Mesendoderm (in vitro differentiated cells): Measurements from ENCODE around the gene QSOX1.
A peak's percentile ranks its signal among the peaks of the same experiment; 100 is the strongest.

ENCODE experiments used
- DNase-seq: peaks from one replicate; pipeline ENCODE4 v3.0.0; 2013
- H2AK5ac ChIP-seq: 2 replicates; pipeline ENCODE4 v1.6.1; 2013; ENCODE audit warnings: low read length, inconsistent platforms
- H2BK120ac ChIP-seq: 2 replicates; pipeline ENCODE4 v1.6.1; 2013; ENCODE audit warnings: low read depth, mild to moderate bottlenecking, low read length, moderate library complexity, mixed read lengths
- H2BK15ac ChIP-seq: replicated peaks from 2 replicates; pipeline ENCODE4 v1.6.1; 2013; ENCODE audit warnings: low read depth, mild to moderate bottlenecking, moderate library complexity
- H2BK5ac ChIP-seq: 2 replicates; pipeline ENCODE4 v1.6.1; 2013; ENCODE audit warnings: low read length, inconsistent platforms
- H3K18ac ChIP-seq: 2 replicates; pipeline ENCODE4 v1.6.1; 2013; ENCODE audit warnings: mild to moderate bottlenecking, low read length, mixed read lengths
- H3K23ac ChIP-seq: one replicate; pipeline ENCODE4 v1.6.1; 2013; ENCODE audit warnings: low read length
- H3K27ac ChIP-seq: 2 replicates; pipeline ENCODE4 v1.5.1; 2013; ENCODE audit warnings: low read depth, mild to moderate bottlenecking, inconsistent platforms, low read length, moderate library complexity
- H3K27me3 ChIP-seq: 2 replicates; pipeline ENCODE4 v1.6.1; 2013; ENCODE audit warnings: low read length, control low read depth, mild to moderate bottlenecking, inconsistent platforms; ENCODE audit not compliant: insufficient read depth, poor library complexity
- H3K36me3 ChIP-seq: 2 replicates; pipeline ENCODE4 v1.6.1; 2013; ENCODE audit warnings: low read length, inconsistent platforms; ENCODE audit not compliant: control insufficient read depth, insufficient read depth
- H3K4ac ChIP-seq: one replicate; pipeline ENCODE4 v1.6.1; 2013; ENCODE audit warnings: low read depth, mild to moderate bottlenecking, low read length, moderate library complexity
- H3K4me1 ChIP-seq: 2 replicates; pipeline ENCODE4 v1.6.1; 2013; ENCODE audit warnings: low read depth, low read length, inconsistent platforms; ENCODE audit not compliant: control insufficient read depth
- H3K4me2 ChIP-seq: 2 replicates; pipeline ENCODE4 v1.6.1; 2013; ENCODE audit warnings: low read length
- H3K4me3 ChIP-seq: 2 replicates; pipeline ENCODE4 v1.5.1; 2013; ENCODE audit warnings: mild to moderate bottlenecking, low read length
- H3K56ac ChIP-seq: one replicate; pipeline ENCODE4 v1.6.1; 2013; ENCODE audit warnings: low read length
- H3K79me1 ChIP-seq: 2 replicates; pipeline ENCODE4 v1.6.1; 2013; ENCODE audit warnings: low read length, inconsistent platforms
- H3K79me2 ChIP-seq: 2 replicates; pipeline ENCODE4 v1.6.1; 2013; ENCODE audit warnings: mild to moderate bottlenecking, low read length; ENCODE audit not compliant: control insufficient read depth, insufficient read depth
- H3K9ac ChIP-seq: 2 replicates; pipeline ENCODE4 v1.6.1; 2013; ENCODE audit warnings: low read length, inconsistent platforms
- H4K5ac ChIP-seq: one replicate; pipeline ENCODE4 v1.6.1; 2013; ENCODE audit warnings: low read length
- H4K8ac ChIP-seq: one replicate; pipeline ENCODE4 v1.6.1; 2013; ENCODE audit warnings: low read depth, mild to moderate bottlenecking, control low read depth, low read length, moderate library complexity
- WGBS: extraction: QIAGEN DNeasy Blood & Tissue Kit; methylation state at CpG from one replicate; pipeline ENCODE4 v1.1.7; 2013; ENCODE audit warnings: low lambda C conversion rate, missing lambda C conversion rate; ENCODE audit not compliant: insufficient coverage; ENCODE audit errors: extremely low coverage; 5-methylcytosine and 5-hydroxymethylcytosine counted together

The QSOX1 gene

GRCh38 chr1:180244840-180245239 lies 90.2 kb downstream of the QSOX1 start:
- peaks cover under 1% of the 10 kb centered on the region for H3K27me3 ChIP-seq
- no peak overlapping the region for H3K56ac ChIP-seq
- H3K9ac ChIP-seq: no peak overlapping the region
- no peak overlapping the region for H2BK5ac ChIP-seq
- H2BK120ac ChIP-seq: no peak overlapping the region
- no peaks in the 10 kb centered on the region for H3K36me3 ChIP-seq
- H2BK15ac ChIP-seq: no peak overlapping the region
- no peak overlapping the region for H3K18ac ChIP-seq
- H3K4me1 ChIP-seq: no peaks in the 10 kb centered on the region
- H3K79me1 ChIP-seq: no peaks in the 10 kb centered on the region
- no peak overlapping the region for H3K4ac ChIP-seq
- DNase-seq: no peak
- WGBS: no CpG with 5 or more reads among the region's 6 CpGs
- no peaks in the 10 kb centered on the region for H3K79me2 ChIP-seq
- no peak overlapping the region for H3K4me3 ChIP-seq
- H4K8ac ChIP-seq: no peak overlapping the region
- H2AK5ac ChIP-seq: no peak overlapping the region
- no peak overlapping the region for H4K5ac ChIP-seq
- no peak overlapping the region for H3K27ac ChIP-seq
- no peak overlapping the region for H3K23ac ChIP-seq
- H3K4me2 ChIP-seq: no peak overlapping the region

- H3K36me3 ChIP-seq: no peaks in the 10 kb centered on the region
- no peak overlapping the region for H2AK5ac ChIP-seq
- no peak overlapping the region for H3K9ac ChIP-seq
- DNase-seq: no peak
- H3K4me2 ChIP-seq: no peak overlapping the region
- no peak overlapping the region for H3K4me3 ChIP-seq
- H3K4ac ChIP-seq: no peak overlapping the region
- H3K79me1 ChIP-seq: no peaks in the 10 kb centered on the region
- no peak overlapping the region for H4K8ac ChIP-seq
- no peaks in the 10 kb centered on the region for H3K79me2 ChIP-seq
- no peak overlapping the region for H3K23ac ChIP-seq
- H3K18ac ChIP-seq: no peak overlapping the region
- no peak overlapping the region for H2BK120ac ChIP-seq
- H3K4me1 ChIP-seq: no peaks in the 10 kb centered on the region
- no CpG with 5 or more reads among the region's 5 CpGs for WGBS
- H4K5ac ChIP-seq: no peak overlapping the region
- H2BK15ac ChIP-seq: no peak overlapping the region
- H2BK5ac ChIP-seq: no peak overlapping the region
- no peak overlapping the region for H3K27ac ChIP-seq
- H3K56ac ChIP-seq: no peak overlapping the region
- H3K27me3 ChIP-seq: no peaks in the 10 kb centered on the region
Measured at GRCh38 chr1:180246579-180246978, 91.9 kb downstream of the QSOX1 start.

GRCh38 chr1:180247061-180247460 lies 92.4 kb downstream of the QSOX1 start:
- no peaks in the 10 kb centered on the region for H3K4me1 ChIP-seq
- H3K56ac ChIP-seq: no peak overlapping the region
- H3K23ac ChIP-seq: no peak overlapping the region
- H3K79me2 ChIP-seq: no peaks in the 10 kb centered on the region
- H2AK5ac ChIP-seq: no peak overlapping the region
- no peak overlapping the region for H3K4me2 ChIP-seq
- H2BK5ac ChIP-seq: no peak overlapping the region
- no peak overlapping the region for H3K4me3 ChIP-seq
- H3K9ac ChIP-seq: no peak overlapping the region
- no CpG with 5 or more reads among the region's 3 CpGs for WGBS
- H3K4ac ChIP-seq: no peak overlapping the region
- no peak for DNase-seq
- no peaks in the 10 kb centered on the region for H3K79me1 ChIP-seq
- no peak overlapping the region for H3K18ac ChIP-seq
- H2BK15ac ChIP-seq: no peak overlapping the region
- no peak overlapping the region for H2BK120ac ChIP-seq
- H4K5ac ChIP-seq: no peak overlapping the region
- no peak overlapping the region for H4K8ac ChIP-seq
- H3K36me3 ChIP-seq: no peaks in the 10 kb centered on the region
- no peak overlapping the region for H3K27ac ChIP-seq
- no peaks in the 10 kb centered on the region for H3K27me3 ChIP-seq

- Histone ChIP-seq H3K79me1 (no peaks in the 10 kb centered on the region), H2BK5ac (no peak overlapping the region), H3K9ac (no peak overlapping the region), H3K27me3 (no peaks in the 10 kb centered on the region), H3K56ac (no peak overlapping the region), H3K27ac (no peak overlapping the region), H3K4ac (no peak overlapping the region), H2BK15ac (no peak overlapping the region), H3K4me2 (no peak overlapping the region), H3K4me3 (no peak overlapping the region), H3K36me3 (no peaks in the 10 kb centered on the region), H2BK120ac (no peak overlapping the region), H2AK5ac (no peak overlapping the region), H3K18ac (no peak overlapping the region), H4K8ac (no peak overlapping the region), H4K5ac (no peak overlapping the region), H3K4me1 (no peaks in the 10 kb centered on the region), H3K23ac (peak overlapping the region; percentile 74), H3K79me2 (no peaks in the 10 kb centered on the region)
- no CpG with 5 or more reads among the region's 4 CpGs for WGBS
- no peak for DNase-seq
Measured at GRCh38 chr1:180247580-180247979, 92.9 kb downstream of the QSOX1 start.

- Histone ChIP-seq H2BK5ac (no peak overlapping the region), H4K8ac (no peak overlapping the region), H3K4me1 (no peaks in the 10 kb centered on the region), H2AK5ac (no peak overlapping the region), H3K27me3 (no peaks in the 10 kb centered on the region), H3K18ac (no peak overlapping the region), H3K4me2 (no peak overlapping the region), H3K36me3 (no peaks in the 10 kb centered on the region), H4K5ac (no peak overlapping the region), H3K79me2 (no peaks in the 10 kb centered on the region), H3K27ac (no peak overlapping the region), H3K4me3 (no peak overlapping the region), H2BK15ac (no peak overlapping the region), H3K56ac (no peak overlapping the region), H2BK120ac (no peak overlapping the region), H3K23ac (no peak overlapping the region), H3K4ac (no peak overlapping the region), H3K9ac (no peak overlapping the region), H3K79me1 (no peaks in the 10 kb centered on the region)
- DNase-seq: no peak
- no CpG with 5 or more reads among the region's 7 CpGs for WGBS
Measured at GRCh38 chr1:180248176-180248575, 93.5 kb downstream of the QSOX1 start.
